ENCODE results near the gene LINGO3.

DNA sequence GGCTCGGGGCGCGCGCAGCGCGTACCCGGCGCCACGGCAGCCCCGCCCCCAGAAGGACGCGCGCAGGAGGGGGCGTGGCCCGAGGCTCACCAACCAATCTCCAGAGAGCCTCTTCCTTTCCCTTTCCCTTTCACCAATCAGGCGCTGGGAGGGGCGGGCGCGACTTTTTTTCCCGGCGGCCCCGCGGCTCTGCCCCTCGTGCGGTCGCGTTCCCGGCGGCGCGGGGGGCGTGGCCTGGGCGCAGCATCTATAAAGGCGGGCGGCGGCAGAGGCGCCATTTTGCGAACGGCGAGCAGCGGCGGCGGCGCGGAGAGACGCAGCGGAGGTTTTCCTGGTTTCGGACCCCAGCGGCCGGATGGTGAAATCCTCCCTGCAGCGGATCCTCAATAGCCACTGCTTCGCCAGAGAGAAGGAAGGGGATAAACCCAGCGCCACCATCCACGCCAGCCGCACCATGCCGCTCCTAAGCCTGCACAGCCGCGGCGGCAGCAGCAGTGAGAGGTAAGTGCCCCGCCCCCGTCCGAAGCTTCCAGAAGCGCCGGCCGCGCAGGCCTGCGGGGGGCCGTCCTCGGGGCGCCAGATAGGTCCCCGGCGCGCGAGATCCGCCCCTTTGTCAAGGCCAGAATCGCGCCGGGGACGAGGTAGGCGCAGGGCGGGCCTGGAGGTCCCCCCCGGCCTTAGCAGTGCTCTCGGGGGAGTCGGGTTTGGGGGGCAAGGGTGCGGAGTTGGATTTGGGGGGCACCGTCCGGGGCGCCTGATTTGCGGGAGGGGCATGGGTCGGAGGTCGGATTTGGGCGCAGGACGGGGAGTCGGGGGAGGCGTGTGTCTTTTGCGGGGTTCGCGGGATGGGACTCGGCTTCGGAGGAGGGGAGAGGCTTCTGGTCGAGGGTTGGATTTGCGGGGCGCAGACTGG, 38.5 kb downstream of the LINGO3 start:
- TF ChIP-seq EZH2phosphoT487 (IDR thresholded peaks at IDR 0.05; ENCODE audit: insufficient read depth, low read depth) (no peak), EZH2 (IDR thresholded peaks at IDR 0.05; ENCODE audit: insufficient read depth, poor library complexity, severe bottlenecking) (no peak)
